HFF-Myc (cell line): ENCODE data around the gene PCDHAC1.

Experiments used
- DNase-seq: peaks from one replicate; pipeline ENCODE4 v3.0.0-alpha.2; 2011; ENCODE audit warnings: low read depth; ENCODE audit errors: extremely low read depth
- H3K4me3 ChIP-seq: replicated peaks from 2 replicates; pipeline ENCODE4 v1.5.1; 2011; ENCODE audit warnings: low read depth, mild to moderate bottlenecking, control low read depth, low read length
- TF ChIP-seq, protein P1 (sequence below): IDR thresholded peaks from 2 replicates; pipeline ENCODE4 v1.5.1; 2012; ENCODE audit warnings: mild to moderate bottlenecking, low read depth, low read length, control low read depth; ENCODE audit errors: missing control alignments

Gene PCDHAC1

DNA sequence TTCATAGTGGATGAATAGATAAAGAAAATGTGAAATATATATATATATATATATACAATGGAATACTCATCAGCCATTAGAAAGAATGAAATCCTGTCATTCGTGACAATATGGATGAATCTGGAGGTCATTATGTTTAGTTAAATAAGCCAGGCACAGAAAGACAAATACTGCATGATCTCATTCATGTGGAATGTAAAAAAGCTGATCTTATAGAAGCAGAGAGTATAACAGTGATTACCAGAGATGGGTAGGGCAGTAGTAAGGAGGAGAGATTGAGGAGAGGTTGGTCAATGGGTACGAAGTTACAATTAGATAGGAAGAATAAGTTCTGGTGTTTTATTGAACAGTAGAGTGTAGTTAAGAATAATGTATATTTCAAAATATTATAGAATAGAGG, 20.5 kb downstream of the PCDHAC1 start:
- no peak for DNase-seq
- TF ChIP-seq, protein P1, sequence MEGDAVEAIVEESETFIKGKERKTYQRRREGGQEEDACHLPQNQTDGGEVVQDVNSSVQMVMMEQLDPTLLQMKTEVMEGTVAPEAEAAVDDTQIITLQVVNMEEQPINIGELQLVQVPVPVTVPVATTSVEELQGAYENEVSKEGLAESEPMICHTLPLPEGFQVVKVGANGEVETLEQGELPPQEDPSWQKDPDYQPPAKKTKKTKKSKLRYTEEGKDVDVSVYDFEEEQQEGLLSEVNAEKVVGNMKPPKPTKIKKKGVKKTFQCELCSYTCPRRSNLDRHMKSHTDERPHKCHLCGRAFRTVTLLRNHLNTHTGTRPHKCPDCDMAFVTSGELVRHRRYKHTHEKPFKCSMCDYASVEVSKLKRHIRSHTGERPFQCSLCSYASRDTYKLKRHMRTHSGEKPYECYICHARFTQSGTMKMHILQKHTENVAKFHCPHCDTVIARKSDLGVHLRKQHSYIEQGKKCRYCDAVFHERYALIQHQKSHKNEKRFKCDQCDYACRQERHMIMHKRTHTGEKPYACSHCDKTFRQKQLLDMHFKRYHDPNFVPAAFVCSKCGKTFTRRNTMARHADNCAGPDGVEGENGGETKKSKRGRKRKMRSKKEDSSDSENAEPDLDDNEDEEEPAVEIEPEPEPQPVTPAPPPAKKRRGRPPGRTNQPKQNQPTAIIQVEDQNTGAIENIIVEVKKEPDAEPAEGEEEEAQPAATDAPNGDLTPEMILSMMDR, result no peak
- H3K4me3 ChIP-seq, result no peak overlapping the region

DNA sequence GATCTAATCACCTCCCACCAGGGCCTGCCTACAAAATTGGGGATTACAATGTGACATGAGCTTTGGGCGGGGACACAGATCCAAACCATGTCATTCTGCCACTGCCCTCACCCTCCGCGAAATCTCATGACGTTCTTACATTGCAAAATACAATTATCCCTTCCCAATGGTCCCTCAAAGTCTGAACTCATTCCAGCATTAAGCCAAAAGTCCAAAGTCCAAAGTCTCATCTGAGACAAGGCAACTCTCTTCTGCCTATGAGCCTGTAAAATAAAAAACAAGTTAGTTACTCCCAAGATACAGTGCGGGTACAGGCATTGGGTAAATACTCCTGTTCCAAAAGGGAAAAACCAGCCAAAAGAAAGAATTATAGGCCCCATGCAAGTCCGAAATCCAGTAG, 25.5 kb downstream of the PCDHAC1 start:
- H3K4me3 ChIP-seq, result no peak overlapping the region
- no peak for DNase-seq
- TF ChIP-seq, protein P1, result no peak

DNA sequence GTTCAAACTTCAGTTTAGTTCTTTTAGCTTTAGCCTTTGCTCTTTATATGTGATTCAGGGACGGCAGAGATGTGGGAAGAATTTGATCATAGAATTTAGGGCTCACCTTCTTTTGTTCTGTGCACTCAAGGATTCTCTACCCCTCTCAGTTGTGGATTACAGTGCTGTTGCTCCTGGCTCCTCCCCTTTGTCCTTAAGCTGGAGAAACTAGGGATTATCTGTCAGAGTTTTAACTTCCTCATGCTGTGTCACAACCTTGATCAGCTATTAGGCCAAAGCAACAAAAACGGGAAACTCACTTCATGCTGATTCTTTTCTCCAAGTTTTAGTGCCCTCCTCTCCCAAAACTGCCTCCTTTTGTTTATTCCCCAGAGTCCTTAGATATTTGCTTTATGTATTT, 27.1 kb downstream of the PCDHAC1 start:
- DNase-seq, result no peak
- no peak overlapping the region for H3K4me3 ChIP-seq
- TF ChIP-seq, protein P1, result no peak

DNA sequence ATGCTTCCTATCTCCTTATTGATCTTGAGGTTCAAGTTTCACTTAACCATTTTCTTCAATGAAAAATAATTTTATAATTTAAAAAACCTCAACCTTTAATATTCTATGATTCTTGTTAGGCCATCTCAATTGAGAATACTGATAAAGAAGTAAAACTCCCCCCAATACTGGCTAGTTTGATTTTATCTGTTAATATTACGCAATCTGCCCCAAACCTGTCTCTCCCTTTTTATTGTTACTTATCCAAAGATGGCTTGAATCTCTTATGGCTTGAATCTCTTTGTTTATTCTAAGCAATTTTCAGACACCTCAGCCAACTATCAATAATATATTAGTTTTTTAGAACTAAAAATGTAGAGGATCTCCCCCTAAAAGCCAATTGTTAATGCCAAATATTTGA, 36.1 kb downstream of the PCDHAC1 start:
- TF ChIP-seq, protein P1, result no peak
- no peak overlapping the region for H3K4me3 ChIP-seq
- DNase-seq, result no peak

DNA sequence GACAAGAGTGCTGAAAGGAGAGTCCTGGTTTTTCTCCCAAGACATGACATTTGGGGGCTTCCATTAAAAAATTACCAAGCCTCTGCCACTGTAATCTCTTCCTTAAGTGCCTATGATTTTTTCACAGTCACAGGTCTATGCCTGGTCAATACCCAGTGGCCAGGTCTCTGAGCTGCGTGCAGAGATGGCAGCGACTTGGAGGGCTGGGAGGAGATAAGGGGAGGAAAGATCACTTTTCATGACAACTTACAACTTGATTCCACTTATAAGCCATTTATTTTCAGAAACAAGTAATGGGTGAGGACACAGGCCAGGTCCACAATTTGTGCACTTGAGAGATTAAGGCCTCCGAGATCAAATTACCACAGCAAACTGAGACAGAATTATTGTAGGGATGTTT, 38.3 kb downstream of the PCDHAC1 start:
- no peak overlapping the region for H3K4me3 ChIP-seq
- no peak for DNase-seq
- TF ChIP-seq, protein P1, result no peak

DNA sequence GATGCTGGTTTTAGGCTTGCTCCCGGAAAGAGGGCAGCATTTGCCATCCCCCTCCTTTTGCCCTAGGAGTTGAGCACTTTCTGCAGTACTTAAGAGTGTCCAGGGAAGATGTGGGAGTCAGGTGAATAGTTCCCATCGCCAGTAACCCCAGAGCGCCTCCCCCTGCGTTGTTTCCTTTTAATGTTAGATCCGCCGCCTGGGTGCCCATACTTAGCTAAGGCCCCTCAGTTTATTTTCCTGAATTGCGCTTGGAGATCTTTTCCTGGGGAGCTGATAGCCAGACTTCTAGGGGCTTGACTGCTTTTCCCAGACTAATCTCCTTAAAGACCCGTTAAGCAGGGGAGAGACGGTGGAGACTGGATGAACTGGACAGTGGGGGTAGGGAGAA, 39.8 kb downstream of the PCDHAC1 start:
- TF ChIP-seq, protein P1, result no peak
- H3K4me3 ChIP-seq, result no peak overlapping the region
- no peak for DNase-seq

DNA sequence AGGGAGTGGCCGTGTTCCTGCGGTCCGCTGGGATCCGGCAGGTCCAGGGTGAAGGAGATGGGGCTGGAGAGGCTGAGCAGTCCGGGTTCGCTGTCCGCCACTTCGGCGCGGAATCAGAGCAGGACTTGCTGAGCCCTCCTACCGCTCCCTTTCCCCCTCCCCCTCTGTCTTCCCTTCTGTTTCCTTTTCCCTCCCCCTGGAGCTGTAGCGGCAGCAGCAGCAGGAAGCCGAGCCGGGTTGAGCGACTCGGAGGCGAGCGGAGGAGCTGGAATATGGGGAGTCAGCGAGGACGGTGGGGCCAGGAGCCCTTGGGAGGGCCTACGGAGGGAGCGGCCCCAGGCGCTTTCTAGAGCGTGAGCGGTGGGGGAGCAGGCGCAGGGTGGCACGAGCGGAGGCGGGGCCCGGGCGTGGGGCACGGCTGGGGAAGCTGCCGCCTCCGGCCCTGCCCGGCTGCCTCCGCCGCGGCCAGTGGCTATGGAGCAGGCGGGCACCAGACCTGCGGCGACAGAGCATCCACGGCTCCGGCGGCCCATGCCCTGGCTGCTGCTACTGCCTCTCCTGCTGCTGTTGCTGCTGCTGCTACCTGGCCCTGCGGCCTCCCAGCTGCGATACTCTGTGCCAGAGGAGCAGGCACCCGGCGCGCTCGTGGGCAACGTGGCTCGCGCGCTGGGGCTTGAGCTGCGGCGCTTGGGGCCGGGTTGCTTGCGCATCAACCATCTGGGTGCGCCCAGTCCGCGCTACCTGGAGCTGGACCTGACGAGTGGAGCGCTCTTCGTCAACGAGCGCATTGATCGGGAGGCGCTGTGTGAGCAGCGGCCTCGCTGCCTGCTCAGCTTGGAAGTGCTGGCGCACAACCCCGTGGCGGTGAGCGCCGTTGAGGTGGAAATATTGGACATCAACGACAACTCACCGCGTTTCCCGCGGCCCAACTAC, 40.5 kb downstream of the PCDHAC1 start, which contains the start of gene PCDHAC2:
TSS of gene PCDHAC2 (plus strand) at position 184 of the 933 bp plus-strand sequence. CDS start at position 475, 291 bp downstream.
- DNase-seq, result no peak
- TF ChIP-seq, protein P1, result no peak
- H3K4me3 ChIP-seq, result 0 out of 2 replicates have a peak within 1 kb of the TSS, but pooled peaks have one; percentile 7
